ENCODE measurements around the gene ARMH3.

- TF ChIP-seq EP300 (IDR thresholded peaks at IDR 0.05; ENCODE audit: borderline replicate concordance in 1 of 2, control insufficient read depth in 1 of 2, low read depth in 2 of 2, low read length in 2 of 2) (no peak), PKNOX1 (IDR thresholded peaks at IDR 0.05) (no peak), ZBTB40 (IDR thresholded peaks at IDR 0.05; ENCODE audit: borderline replicate concordance) (no peak), CTCF (IDR thresholded peaks at IDR 0.05 in 2 of 3, conservative IDR thresholded peaks at IDR 0.05 in 1 of 3; ENCODE audit: control insufficient read depth in 2 of 3, extremely low read depth in 1 of 3, insufficient read depth in 1 of 3, low read depth in 3 of 3, low read length in 3 of 3) (no peak), NR2F1 (conservative IDR thresholded peaks at IDR 0.05) (no peak)
Measured at GRCh38 chr10:101893510-101894120, 162.4 kb downstream of the ARMH3 start.
